Neuronal stem cell (in vitro differentiated cells): ENCODE results near the gene RAB11B.
A peak's percentile ranks its signal among the peaks of the same experiment; 100 is the strongest.
"Not testable (repeated sequence)": the region's sequence is repeated elsewhere in the genome, so short reads cannot be mapped to it uniquely, and the experiment has no call there.

Experiments used
- DNase-seq: peaks from one replicate; pipeline ENCODE4 v3.0.0-alpha.2; 2013; ENCODE audit warnings: low spot score
- H2AFZ ChIP-seq: one replicate; pipeline ENCODE4 v1.6.1; 2013; ENCODE audit warnings: mild to moderate bottlenecking, low read length, inconsistent platforms
- H2AK5ac ChIP-seq: 2 replicates; pipeline ENCODE4 v1.6.1; 2013; ENCODE audit warnings: low read depth, mild to moderate bottlenecking, inconsistent platforms, low read length, moderate library complexity, mixed read lengths
- H2BK120ac ChIP-seq: 2 replicates; pipeline ENCODE4 v1.6.1; 2013; ENCODE audit warnings: low read depth, mild to moderate bottlenecking, inconsistent platforms, low read length, moderate library complexity, mixed read lengths
- H2BK12ac ChIP-seq: one replicate; pipeline ENCODE4 v1.6.1; 2013; ENCODE audit warnings: low read length, inconsistent platforms
- H2BK15ac ChIP-seq: 2 replicates; pipeline ENCODE4 v1.6.1; 2013; ENCODE audit warnings: mild to moderate bottlenecking, low read length, inconsistent platforms, mixed read lengths
- H2BK5ac ChIP-seq: one replicate; pipeline ENCODE4 v1.6.1; 2013; ENCODE audit warnings: inconsistent platforms, mild to moderate bottlenecking, low read length, moderate library complexity
- H3K14ac ChIP-seq: one replicate; pipeline ENCODE4 v1.6.1; 2013; ENCODE audit warnings: low read length, inconsistent platforms
- H3K18ac ChIP-seq: 2 replicates; pipeline ENCODE4 v1.6.1; 2013; ENCODE audit warnings: low read length, inconsistent platforms
- H3K23ac ChIP-seq: 2 replicates; pipeline ENCODE4 v1.6.1; 2013; ENCODE audit warnings: low read depth, mild to moderate bottlenecking, mixed read lengths, low read length, inconsistent platforms; ENCODE audit not compliant: poor library complexity
- H3K27ac ChIP-seq: replicated peaks from 3 replicates; pipeline ENCODE4 v1.5.1; 2013; ENCODE audit warnings: low read length, inconsistent platforms
- H3K27me3 ChIP-seq, 3 experiments: 2 replicates each; pipeline ENCODE4 v1.6.1; 2013; ENCODE audit warnings: low read length in 3 of 3, mild to moderate bottlenecking in 2 of 3, inconsistent platforms in 1 of 3, low read depth in 1 of 3, mixed read lengths in 1 of 3, moderate library complexity in 1 of 3; ENCODE audit not compliant: control insufficient read depth in 3 of 3, insufficient read depth in 3 of 3
- H3K36me3 ChIP-seq, 2 donors: replicated peaks in 1 of 2; 2 replicates each; pipeline ENCODE4 v1.6.1; 2013; ENCODE audit warnings: low read length in 2 of 2; ENCODE audit not compliant: control insufficient read depth in 2 of 2, insufficient read depth in 2 of 2
- H3K4ac ChIP-seq: 2 replicates; pipeline ENCODE4 v1.6.1; 2013; ENCODE audit warnings: inconsistent platforms, mild to moderate bottlenecking, low read length, moderate library complexity
- H3K4me1 ChIP-seq, 2 donors: 1 replicate in 1 of 2; 2 replicates in 1 of 2; pipeline ENCODE4 v1.6.1; 2013; ENCODE audit warnings: low read length in 2 of 2, low read depth in 1 of 2; ENCODE audit not compliant: control insufficient read depth in 2 of 2, insufficient read depth in 1 of 2
- H3K4me2 ChIP-seq: one replicate; pipeline ENCODE4 v1.6.1; 2013; ENCODE audit warnings: mild to moderate bottlenecking, low read length, inconsistent platforms; ENCODE audit not compliant: insufficient read depth, poor library complexity, severe bottlenecking
- H3K4me3 ChIP-seq, 2 donors: 2 replicates each; pipeline ENCODE4 v1.5.1; 2013; ENCODE audit warnings: low read length in 2 of 2, mild to moderate bottlenecking in 2 of 2, inconsistent platforms in 1 of 2, moderate library complexity in 1 of 2
- H3K79me1 ChIP-seq: one replicate; pipeline ENCODE4 v1.6.1; 2013; ENCODE audit warnings: low read depth, mild to moderate bottlenecking, inconsistent platforms, low read length, moderate library complexity
- H3K9ac ChIP-seq: one replicate; pipeline ENCODE4 v1.6.1; 2013; ENCODE audit warnings: mild to moderate bottlenecking, low read depth, low read length, inconsistent platforms; ENCODE audit not compliant: poor library complexity
- H3K9me3 ChIP-seq, 2 donors: replicated peaks in 1 of 2; 2 replicates each; pipeline versions ENCODE3 to v1.6.1; 2013; ENCODE audit warnings: low read length in 2 of 2, mild to moderate bottlenecking in 2 of 2, inconsistent platforms in 1 of 2, low read depth in 1 of 2, mixed read lengths in 1 of 2, moderate library complexity in 1 of 2; ENCODE audit not compliant: control insufficient read depth in 2 of 2, insufficient read depth in 1 of 2
- H4K8ac ChIP-seq: one replicate; pipeline ENCODE4 v1.6.1; 2013; ENCODE audit warnings: low read depth, mild to moderate bottlenecking, inconsistent platforms, low read length, moderate library complexity
- H4K91ac ChIP-seq: one replicate; pipeline ENCODE4 v1.6.1; 2013; ENCODE audit warnings: low read length, low read depth, mild to moderate bottlenecking, inconsistent platforms; ENCODE audit not compliant: poor library complexity
- WGBS, 2 donors: extraction: QIAGEN DNeasy Blood & Tissue Kit; methylation state at CpG; one replicate each; pipeline ENCODE4 v1.1.7; 2013; ENCODE audit warnings: missing lambda C conversion rate in 2 of 2, mixed read lengths in 1 of 2; ENCODE audit not compliant: insufficient read length in 2 of 2, insufficient replicate concordance in 1 of 2; ENCODE audit errors: extremely low coverage in 2 of 2; 5-methylcytosine and 5-hydroxymethylcytosine counted together

The RAB11B gene

DNA sequence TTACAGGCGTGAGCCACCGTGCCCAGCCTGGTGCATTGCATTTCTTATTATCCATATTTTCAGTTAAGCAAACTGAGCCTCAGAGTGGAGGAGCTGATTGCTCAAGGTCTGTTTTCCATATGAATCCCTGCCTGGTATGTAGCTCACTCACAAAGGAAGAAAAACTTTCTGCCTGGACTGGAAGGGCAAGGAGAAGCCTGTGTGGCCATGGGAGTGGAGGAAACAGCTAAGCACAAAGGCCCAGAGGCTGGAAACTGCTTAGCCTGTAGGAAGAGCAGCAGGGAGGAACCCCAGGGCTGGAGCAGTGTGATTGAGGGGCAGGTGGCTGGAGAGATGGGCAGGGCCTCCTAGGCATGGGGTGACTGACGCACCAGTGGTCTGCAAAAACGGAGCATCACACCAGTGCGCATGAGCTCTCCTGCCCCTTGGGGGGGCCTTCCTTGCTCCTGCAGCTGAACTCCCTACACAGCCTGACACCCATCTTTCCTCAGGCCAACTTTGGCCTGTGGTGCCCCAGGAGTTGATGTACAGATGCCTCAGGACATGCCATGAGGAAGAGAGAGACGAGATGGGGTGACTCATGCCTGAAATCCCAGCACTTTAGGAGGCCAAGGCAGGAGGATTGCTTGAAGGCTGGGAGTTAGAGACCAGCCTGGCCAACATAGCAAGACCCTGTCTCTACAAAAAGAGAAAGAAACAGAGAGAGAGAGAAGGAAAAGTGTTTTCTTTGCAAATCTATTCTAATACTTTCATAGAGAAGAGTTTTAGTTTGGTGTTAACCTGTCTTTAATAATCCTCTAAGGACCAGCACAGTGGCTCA, 51.8 kb downstream of the RAB11B start:
- Histone ChIP-seq H3K9me3 (no peaks in the 10 kb centered on the region), H2BK12ac (no peak overlapping the region), H3K4me1 (peaks cover 5 to 9% of the 10 kb centered on the region in 2 donors), H4K91ac (peak overlapping the region; percentile 72), H3K18ac (peak overlapping the region; percentile 19), H4K8ac (no peak overlapping the region), H3K4me2 (peak overlapping the region; percentile 11), H3K14ac (no peak overlapping the region), H2BK15ac (no peak overlapping the region), H3K9ac (no peak overlapping the region), H3K27me3 (no peaks in the 10 kb centered on the region), H3K79me1 (peaks cover 4% of the 10 kb centered on the region), H3K27ac (no peak overlapping the region), H3K4ac (no peak overlapping the region), H2AFZ (peak overlapping the region; percentile 56), H3K36me3 (peaks cover 2 to 15% of the 10 kb centered on the region in 2 donors), H3K23ac (peak overlapping the region; percentile 34), H2BK120ac (no peak overlapping the region), H3K4me3 (no peak overlapping the region), H2BK5ac (peak overlapping the region; percentile 29), H2AK5ac (no peak overlapping the region)
- no CpG with 5 or more reads among the region's 6 CpGs for WGBS, 2 donors
- DNase-seq, result no peak

- WGBS, 2 donors, result no CpG with 5 or more reads among the region's 32 CpGs
- Histone ChIP-seq H2AFZ (peak overlapping the region; percentile 88), H3K9ac (peak overlapping the region; percentile 92), H3K27ac (peak overlapping the region; percentile 82), H3K4me1 (peaks cover 8 to 11% of the 10 kb centered on the region in 2 donors), H3K4me2 (peak overlapping the region; percentile 75), H3K4me3 (peak overlapping the region; percentile 78 to 98), H3K36me3 (peaks cover 2 to 32% of the 10 kb centered on the region in 2 donors), H3K18ac (peak overlapping the region; percentile 85)
- not testable (repeated sequence) for H2BK15ac ChIP-seq, H2BK12ac ChIP-seq, H3K27me3 ChIP-seq, H2BK120ac ChIP-seq, H3K14ac ChIP-seq, H3K9me3 ChIP-seq, H3K79me1 ChIP-seq, H4K8ac ChIP-seq, H3K4ac ChIP-seq, H3K23ac ChIP-seq, H2BK5ac ChIP-seq, DNase-seq, H2AK5ac ChIP-seq, H4K91ac ChIP-seq
These were observed 54.0 kb downstream of the RAB11B start for GRCh38 chr19:8444140-8444676.

- no CpG with 5 or more reads among the region's 93 CpGs for WGBS, 2 donors
- Histone ChIP-seq H3K4me2 (peak within 1 kb of the TSS; percentile 75), H3K79me1 (peaks cover 4% of the 10 kb centered on the region), H3K9me3 (no peaks in the 10 kb centered on the region), H3K4me1 (peaks cover 8 to 11% of the 10 kb centered on the region in 2 donors), H2BK120ac (peak within 1 kb of the TSS; percentile 93), H2AK5ac (peak within 1 kb of the TSS; percentile 100), H3K36me3 (peaks cover 2 to 37% of the 10 kb centered on the region in 2 donors), H3K9ac (peak within 1 kb of the TSS; percentile 100), H4K91ac (peak within 1 kb of the TSS; percentile 93), H3K14ac (peak within 1 kb of the TSS; percentile 97), H2AFZ (peak within 1 kb of the TSS; percentile 88), H3K4ac (peak within 1 kb of the TSS; percentile 98), H2BK12ac (no peak within 1 kb of the TSS), H4K8ac (peak within 1 kb of the TSS; percentile 88), H3K27ac (peak within 1 kb of the TSS; percentile 82), H3K4me3 (peak within 1 kb of the TSS; percentile 98), H3K23ac (peak within 1 kb of the TSS; percentile 99), H3K18ac (peak within 1 kb of the TSS; percentile 99), H2BK5ac (peak within 1 kb of the TSS; percentile 97), H3K27me3 (no peaks in the 10 kb centered on the region), H2BK15ac (peak within 1 kb of the TSS; percentile 90)
- DNase-seq, result peak; percentile 98
These were observed 54.7 kb downstream of the RAB11B start, which contains the start of gene HNRNPM for GRCh38 chr19:8444677-8445487. TSS of gene HNRNPM (plus strand) at chr19:8444975. CDS start at chr19:8444999, 24 bp downstream.
